ENCODE results near the gene ANAPC13.

Gene ANAPC13

GRCh38 chr3:134449951-134450350 lies 35.8 kb downstream of the ANAPC13 start:
- no peaks in the 10 kb centered on the region for H3K4me1 ChIP-seq (ENCODE audit: control insufficient read depth in 1 of 2, insufficient read depth in 1 of 2, low read depth in 1 of 2, low read length in 1 of 2)
- H3K4me3 ChIP-seq (ENCODE audit: low read depth in 1 of 2, low read length in 1 of 2): no peak overlapping the region
- no peaks in the 10 kb centered on the region for H3K36me3 ChIP-seq
- peaks cover 6% of the 10 kb centered on the region for H3K27me3 ChIP-seq
- no peak overlapping the region for H3K27ac ChIP-seq
- no peak for TF ChIP-seq CTCF (IDR thresholded peaks at IDR 0.05)
- no peaks in the 10 kb centered on the region for H3K9me3 ChIP-seq

- no peaks in the 10 kb centered on the region for H3K4me1 ChIP-seq (ENCODE audit: control insufficient read depth in 1 of 2, insufficient read depth in 1 of 2, low read depth in 1 of 2, low read length in 1 of 2)
- no peaks in the 10 kb centered on the region for H3K9me3 ChIP-seq
- no peak for TF ChIP-seq CTCF (IDR thresholded peaks at IDR 0.05)
- H3K36me3 ChIP-seq: no peaks in the 10 kb centered on the region
- peaks cover 5% of the 10 kb centered on the region for H3K27me3 ChIP-seq
- no peak overlapping the region for H3K27ac ChIP-seq
- no peak overlapping the region for H3K4me3 ChIP-seq (ENCODE audit: low read depth in 1 of 2, low read length in 1 of 2)
Measured at GRCh38 chr3:134449277-134449676, 36.5 kb downstream of the ANAPC13 start.

- Histone ChIP-seq H3K27ac (no peak overlapping the region), H3K36me3 (no peaks in the 10 kb centered on the region), H3K4me3 (ENCODE audit: low read depth in 1 of 2, low read length in 1 of 2) (no peak overlapping the region), H3K27me3 (no peaks in the 10 kb centered on the region), H3K9me3 (no peaks in the 10 kb centered on the region), H3K4me1 (ENCODE audit: control insufficient read depth in 1 of 2, insufficient read depth in 1 of 2, low read depth in 1 of 2, low read length in 1 of 2) (no peaks in the 10 kb centered on the region)
- TF ChIP-seq CTCF (IDR thresholded peaks at IDR 0.05): no peak
Measured at GRCh38 chr3:134448664-134449063, 37.1 kb downstream of the ANAPC13 start.

- Histone ChIP-seq H3K27me3 (no peaks in the 10 kb centered on the region), H3K4me1 (ENCODE audit: control insufficient read depth in 1 of 2, insufficient read depth in 1 of 2, low read depth in 1 of 2, low read length in 1 of 2) (no peaks in the 10 kb centered on the region), H3K9me3 (no peaks in the 10 kb centered on the region), H3K27ac (no peak overlapping the region), H3K36me3 (no peaks in the 10 kb centered on the region), H3K4me3 (ENCODE audit: low read depth in 1 of 2, low read length in 1 of 2) (no peak overlapping the region)
- TF ChIP-seq CTCF (IDR thresholded peaks at IDR 0.05): no peak
Measured at GRCh38 chr3:134447351-134447750, 38.4 kb downstream of the ANAPC13 start.

- Histone ChIP-seq H3K4me3 (ENCODE audit: low read depth in 1 of 2, low read length in 1 of 2) (no peak overlapping the region), H3K36me3 (no peaks in the 10 kb centered on the region), H3K4me1 (ENCODE audit: control insufficient read depth in 1 of 2, insufficient read depth in 1 of 2, low read depth in 1 of 2, low read length in 1 of 2) (no peaks in the 10 kb centered on the region), H3K27me3 (no peaks in the 10 kb centered on the region), H3K9me3 (no peaks in the 10 kb centered on the region), H3K27ac (no peak overlapping the region)
- TF ChIP-seq CTCF (IDR thresholded peaks at IDR 0.05): no peak
Measured at GRCh38 chr3:134446800-134447199, 39.0 kb downstream of the ANAPC13 start.

GRCh38 chr3:134445636-134446035 lies 40.1 kb downstream of the ANAPC13 start:
- Histone ChIP-seq H3K27me3 (peaks cover 4% of the 10 kb centered on the region), H3K4me3 (ENCODE audit: low read depth in 1 of 2, low read length in 1 of 2) (no peak overlapping the region), H3K36me3 (no peaks in the 10 kb centered on the region), H3K4me1 (ENCODE audit: control insufficient read depth in 1 of 2, insufficient read depth in 1 of 2, low read depth in 1 of 2, low read length in 1 of 2) (no peaks in the 10 kb centered on the region), H3K27ac (no peak overlapping the region), H3K9me3 (no peaks in the 10 kb centered on the region)
- TF ChIP-seq CTCF (IDR thresholded peaks at IDR 0.05): no peak
